Upper lobe of right lung (tissue), 1 donor: Measurements from ENCODE around the gene NDUFS1. TPM values are rescaled to one million over a fixed set of nuclear protein-coding genes. Genes with fewer than 3 reads are reported as not detected.
"Not testable (repeated sequence)": the region's sequence is repeated elsewhere in the genome, so short reads cannot be mapped to it uniquely, and the experiment has no call there.

Experiments used
- ATAC-seq: fragments of 200-7000 bp; cut with Tn5 transposase; one replicate; pipeline ENCODE4 v1.9.1; 2020; ENCODE audit warnings: mild to moderate bottlenecking, moderate library complexity
- DNase-seq: peaks from one replicate; pipeline ENCODE4 v3.0.0-alpha.2; 2020
- H3K27ac ChIP-seq: fragments of 200-600 bp; one replicate; pipeline ENCODE4 v1.8.0; 2022
- H3K27me3 ChIP-seq: fragments of 200-600 bp; one replicate; pipeline ENCODE4 v1.8.0; 2022; ENCODE audit warnings: mild to moderate bottlenecking
- H3K36me3 ChIP-seq: fragments of 200-600 bp; one replicate; pipeline ENCODE4 v1.8.0; 2022
- H3K4me1 ChIP-seq: fragments of 200-600 bp; one replicate; pipeline ENCODE4 v1.8.0; 2022
- H3K4me3 ChIP-seq: fragments of 200-600 bp; one replicate; pipeline ENCODE4 v1.8.0; 2022; ENCODE audit warnings: mild to moderate bottlenecking
- H3K9me3 ChIP-seq: fragments of 200-600 bp; one replicate; pipeline ENCODE4 v1.8.0; 2022
- CTCF ChIP-seq: fragments of 200-600 bp; IDR thresholded peaks from one replicate; pipeline ENCODE4 v1.8.0; 2022; ENCODE audit warnings: antibody characterized with exemption
- intact Hi-C: fragments of 100-400 bp; cut with DNase I; formaldehyde crosslinking; loops from one replicate; pipeline ENCODE4 v1.11.0; 2022
- total RNA-seq: library from RNA; stranded (reverse); fragmentation: NEBNext Ultra II Directional; extraction: Animal tissue kit (Norgen Biotek cat#: 25700); gene quantifications from one replicate; pipeline ENCODE4 v1.2.1, GENCODE V29; 2021
- donor health status: DM: no; HTN: yes; CAD: no; lungs with severe emphysema.

Gene NDUFS1
- total RNA-seq, 1 donor from 2014 or later: 65.7 TPM

DNA sequence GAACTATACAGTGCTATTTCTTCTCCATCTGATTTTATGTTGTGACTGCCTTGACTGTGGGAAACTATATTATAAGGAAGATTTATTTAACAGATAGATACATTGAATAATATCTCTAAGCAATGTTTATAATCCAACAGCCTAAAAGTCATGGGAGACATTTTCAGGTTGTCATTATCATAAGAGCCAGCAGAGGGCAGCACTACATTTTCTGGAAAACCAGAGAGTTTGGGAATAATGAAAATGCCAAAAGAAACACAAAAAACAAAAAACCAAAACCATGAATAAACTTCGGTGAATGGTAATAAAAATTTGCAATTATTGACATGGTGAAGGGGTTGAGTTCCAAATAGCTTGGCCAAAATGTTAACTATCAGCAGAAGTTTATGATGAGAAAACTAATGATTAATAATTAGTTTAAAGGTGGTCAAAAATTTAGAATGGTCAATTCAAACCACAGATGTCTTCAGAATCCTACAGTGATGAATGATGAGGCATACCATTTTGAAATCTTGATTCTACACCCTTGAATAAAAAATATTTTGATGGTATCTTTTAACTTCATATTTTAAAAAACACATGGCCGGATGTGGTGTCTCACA lies 5.1 kb upstream of the NDUFS1 start:
- intact Hi-C loops: no loop called here
- no peaks in the 10 kb centered on the region for H3K9me3 ChIP-seq
- DNase-seq: no peak
- no peak for ATAC-seq
- no peak overlapping the region for H3K4me3 ChIP-seq
- no peak overlapping the region for H3K27ac ChIP-seq
- peak; percentile 79 for TF ChIP-seq CTCF
- peaks cover 15% of the 10 kb centered on the region for H3K4me1 ChIP-seq
- no peaks in the 10 kb centered on the region for H3K27me3 ChIP-seq
- peaks cover 34% of the 10 kb centered on the region for H3K36me3 ChIP-seq

- H3K4me1 ChIP-seq: peaks cover 15% of the 10 kb centered on the region
- H3K9me3 ChIP-seq: no peaks in the 10 kb centered on the region
- DNase-seq (no peak), ATAC-seq (no peak)
- no peak overlapping the region for H3K4me3 ChIP-seq
- no peak overlapping the region for H3K27ac ChIP-seq
- intact Hi-C loops: no loop called here
- H3K36me3 ChIP-seq: peaks cover 34% of the 10 kb centered on the region
- TF ChIP-seq CTCF: no peak
- no peaks in the 10 kb centered on the region for H3K27me3 ChIP-seq
These were observed 4.1 kb upstream of the NDUFS1 start for GRCh38 chr2:206163251-206163880.

- H3K27ac ChIP-seq, H3K9me3 ChIP-seq, ATAC-seq, intact Hi-C loops, DNase-seq, H3K27me3 ChIP-seq, H3K4me3 ChIP-seq: not testable (repeated sequence)
- Histone ChIP-seq H3K36me3 (peaks cover 34% of the 10 kb centered on the region), H3K4me1 (peaks cover 19% of the 10 kb centered on the region)
These were observed 3.2 kb upstream of the NDUFS1 start for GRCh38 chr2:206162401-206162800.

GRCh38 chr2:206160807-206161179 lies 1.5 kb upstream of the NDUFS1 start:
- intact Hi-C loops: no loop called here
- DNase-seq (no peak), ATAC-seq (no peak)
- no peak for TF ChIP-seq CTCF
- peaks cover 34% of the 10 kb centered on the region for H3K36me3 ChIP-seq
- H3K4me1 ChIP-seq: peaks cover 19% of the 10 kb centered on the region
- H3K27me3 ChIP-seq: no peaks in the 10 kb centered on the region
- no peak overlapping the region for H3K27ac ChIP-seq
- no peaks in the 10 kb centered on the region for H3K9me3 ChIP-seq
- peak overlapping the region; percentile 97 for H3K4me3 ChIP-seq

DNA sequence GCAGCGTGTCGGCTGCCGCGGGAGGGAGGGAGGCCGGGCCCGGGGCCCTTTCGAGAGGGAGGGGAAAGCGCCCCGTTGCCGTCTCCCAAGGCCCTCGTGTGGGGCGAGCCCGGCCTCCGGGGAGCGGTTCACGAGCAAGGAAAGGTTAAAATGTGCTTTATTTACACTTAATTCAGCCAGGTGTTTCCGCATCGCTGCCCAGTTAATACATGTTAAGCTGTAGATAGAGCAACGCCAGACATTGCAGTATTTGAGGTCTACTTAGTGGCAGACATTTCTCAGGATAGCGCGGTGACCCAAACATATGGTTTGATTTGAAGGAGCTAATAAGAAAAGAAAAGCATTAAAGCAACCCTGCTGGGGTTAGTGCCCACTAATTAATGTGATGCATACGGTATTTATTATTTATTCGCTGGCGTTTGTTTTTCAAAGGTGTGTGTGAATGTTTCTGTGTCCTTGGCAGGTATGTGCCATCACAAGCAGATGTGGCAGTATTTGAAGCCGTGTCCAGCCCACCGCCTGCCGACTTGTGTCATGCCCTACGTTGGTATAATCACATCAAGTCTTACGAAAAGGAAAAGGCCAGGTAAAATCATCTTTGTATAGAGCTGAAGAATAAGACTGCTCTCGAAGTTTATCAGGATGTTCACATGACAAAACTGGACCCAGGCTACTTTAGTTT lies 1.0 kb upstream of the NDUFS1 start:
- H3K9me3 ChIP-seq: no peaks in the 10 kb centered on the region
- H3K4me3 ChIP-seq: peak overlapping the region; percentile 97
- DNase-seq: no peak
- intact Hi-C loops: no loop called here
- ATAC-seq: peak; percentile 80
- peaks cover 19% of the 10 kb centered on the region for H3K4me1 ChIP-seq
- peak overlapping the region; percentile 91 for H3K27ac ChIP-seq
- no peaks in the 10 kb centered on the region for H3K27me3 ChIP-seq
- no peak for TF ChIP-seq CTCF
- H3K36me3 ChIP-seq: peaks cover 34% of the 10 kb centered on the region
